ENCODE results near the gene HADHA. TPM values are rescaled to one million over a fixed set of nuclear protein-coding genes. Genes with fewer than 3 reads are reported as not detected.

HADHA gene
- total and polyA plus RNA-seq, 2 donors (not counting 1 experiment from before 2014, with no cell fraction given): 29.8 to 96.7 TPM

DNA sequence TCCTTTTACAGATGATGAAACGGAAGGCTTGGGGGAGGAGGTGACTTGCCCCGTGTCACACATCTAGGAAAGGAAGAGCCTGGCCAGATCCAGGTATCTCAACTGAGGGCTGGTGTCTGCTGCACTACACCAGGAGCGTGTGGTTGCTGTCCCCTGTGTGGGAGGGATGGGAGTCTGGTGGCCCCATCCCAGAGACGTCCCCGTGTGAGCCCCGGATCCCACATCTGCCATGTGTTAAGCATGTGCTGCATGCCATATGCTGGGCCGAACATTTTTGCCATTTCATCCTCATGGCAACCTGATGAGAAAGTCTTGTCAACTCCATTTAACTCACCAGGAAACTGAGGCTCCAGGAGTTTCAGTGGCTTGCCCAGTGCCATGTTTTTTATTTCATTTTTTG, 67.3 kb downstream of the HADHA start:
- ChIA-PET CTCF (interaction anchor here (0.6 to 1.2 kb wide), 2 partner anchors 20 to 230 kb away, joined by 3 read pairs; no protein-coding TSS in a partner anchor), POLR2A (no interaction called here)
- 94% methylated on average over 5 of the region's 7 CpGs for WGBS (ENCODE audit: insufficient coverage)
- peaks cover 25 to 27% of the 10 kb centered on the region in 2 donors for H3K4me1 ChIP-seq (ENCODE audit: control insufficient read depth in 2 of 2, insufficient read depth in 2 of 2, low read length in 2 of 2)
- H3K36me3 ChIP-seq (replicated peaks in 1 of 2; ENCODE audit: control extremely low read depth in 1 of 2, control insufficient read depth in 1 of 2, extremely low read depth in 1 of 2, insufficient read depth in 2 of 2, low read length in 1 of 2): no peaks in the 10 kb centered on the region
- Mint-ChIP-seq H3K4me1 (peaks cover 16% of the 10 kb centered on the region), H3K27me3 (peaks cover 35% of the 10 kb centered on the region), H3K4me3 (no peak overlapping the region), H3K27ac (no peak overlapping the region), H3K9me3 (ENCODE audit: insufficient read depth) (no peaks in the 10 kb centered on the region)
- H3K9me3 ChIP-seq (ENCODE audit: control extremely low read depth in 1 of 3, control insufficient read depth in 2 of 3, insufficient read depth in 1 of 3, low read length in 2 of 3): peaks cover 0 to 12% (median 0%) of the 10 kb centered on the region in 3 donors
- peaks cover 0 to 62% (median 25%) of the 10 kb centered on the region in 4 experiments for H3K27me3 ChIP-seq (replicated peaks in 1 of 4; ENCODE audit: control extremely low read depth in 1 of 4, control insufficient read depth in 3 of 4, insufficient read depth in 4 of 4, low read length in 3 of 4)
- ATAC-seq (ENCODE audit: low read depth): no peak
- no peaks in the 10 kb centered on the region for H4K20me1 ChIP-seq (ENCODE audit: control insufficient read depth, insufficient read depth, low read length, poor library complexity, severe bottlenecking)
- no peaks in the 10 kb centered on the region for H3K79me2 ChIP-seq (ENCODE audit: control insufficient read depth, insufficient read depth, low read length)
- H3K4me2 ChIP-seq (replicated peaks; ENCODE audit: low read depth, low read length, poor library complexity, severe bottlenecking): no peak overlapping the region
- H3K27ac ChIP-seq (ENCODE audit: low read length in 2 of 2): no peak overlapping the region
- no peak for TF ChIP-seq EZH2 (IDR thresholded peaks at IDR 0.05; ENCODE audit: borderline replicate concordance, insufficient read depth, low read depth, low read length, poor library complexity, severe bottlenecking)
- TF ChIP-seq, protein P1, sequence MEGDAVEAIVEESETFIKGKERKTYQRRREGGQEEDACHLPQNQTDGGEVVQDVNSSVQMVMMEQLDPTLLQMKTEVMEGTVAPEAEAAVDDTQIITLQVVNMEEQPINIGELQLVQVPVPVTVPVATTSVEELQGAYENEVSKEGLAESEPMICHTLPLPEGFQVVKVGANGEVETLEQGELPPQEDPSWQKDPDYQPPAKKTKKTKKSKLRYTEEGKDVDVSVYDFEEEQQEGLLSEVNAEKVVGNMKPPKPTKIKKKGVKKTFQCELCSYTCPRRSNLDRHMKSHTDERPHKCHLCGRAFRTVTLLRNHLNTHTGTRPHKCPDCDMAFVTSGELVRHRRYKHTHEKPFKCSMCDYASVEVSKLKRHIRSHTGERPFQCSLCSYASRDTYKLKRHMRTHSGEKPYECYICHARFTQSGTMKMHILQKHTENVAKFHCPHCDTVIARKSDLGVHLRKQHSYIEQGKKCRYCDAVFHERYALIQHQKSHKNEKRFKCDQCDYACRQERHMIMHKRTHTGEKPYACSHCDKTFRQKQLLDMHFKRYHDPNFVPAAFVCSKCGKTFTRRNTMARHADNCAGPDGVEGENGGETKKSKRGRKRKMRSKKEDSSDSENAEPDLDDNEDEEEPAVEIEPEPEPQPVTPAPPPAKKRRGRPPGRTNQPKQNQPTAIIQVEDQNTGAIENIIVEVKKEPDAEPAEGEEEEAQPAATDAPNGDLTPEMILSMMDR (IDR thresholded peaks at IDR 0.05): no peak
- DNase-seq: no peak
- H2AFZ ChIP-seq (ENCODE audit: insufficient read depth, low read depth, low read length, poor library complexity, severe bottlenecking): no peak overlapping the region
- no peak overlapping the region for H3K9ac ChIP-seq (ENCODE audit: low read length)
- no peak overlapping the region for H3K4me3 ChIP-seq (ENCODE audit: control extremely low read depth in 1 of 5, extremely low read depth in 1 of 5, insufficient read depth in 1 of 5, low read depth in 2 of 5, low read length in 4 of 5)
- intact Hi-C loops (cut with micrococcal nuclease): no loop called here

DNA sequence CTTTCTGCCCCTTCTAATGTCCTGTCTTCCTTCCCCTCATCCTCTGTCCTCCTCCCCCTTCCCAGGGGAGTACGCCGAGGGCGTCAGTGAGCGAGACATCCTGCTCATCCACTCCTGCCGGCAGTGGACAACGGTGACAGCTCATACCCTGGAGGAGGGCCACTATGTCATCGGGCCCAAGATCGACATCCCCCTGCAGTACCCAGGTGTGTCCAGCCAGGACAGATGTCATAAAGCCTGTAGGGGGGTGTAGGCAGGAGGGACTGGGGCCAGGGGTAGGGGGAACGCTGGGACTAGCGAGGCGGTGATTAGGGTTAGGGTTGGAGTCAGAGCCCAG, 68.2 kb downstream of the HADHA start:
- peaks cover 22% of the 10 kb centered on the region for H3K4me1 Mint-ChIP-seq
- H3K9ac ChIP-seq (ENCODE audit: low read length): no peak overlapping the region
- H3K79me2 ChIP-seq (ENCODE audit: control insufficient read depth, insufficient read depth, low read length): no peaks in the 10 kb centered on the region
- WGBS (ENCODE audit: insufficient coverage): 94% methylated on average over 9 of the region's 11 CpGs
- H3K4me1 ChIP-seq (ENCODE audit: control insufficient read depth in 2 of 2, insufficient read depth in 2 of 2, low read length in 2 of 2): peaks cover 27 to 32% of the 10 kb centered on the region in 2 donors
- ATAC-seq (ENCODE audit: low read depth) (no peak), DNase-seq (no peak)
- H3K4me3 Mint-ChIP-seq: peak overlapping the region; percentile 17
- H4K20me1 ChIP-seq (ENCODE audit: control insufficient read depth, insufficient read depth, low read length, poor library complexity, severe bottlenecking): no peaks in the 10 kb centered on the region
- no peak overlapping the region for H2AFZ ChIP-seq (ENCODE audit: insufficient read depth, low read depth, low read length, poor library complexity, severe bottlenecking)
- H3K4me2 ChIP-seq (replicated peaks; ENCODE audit: low read depth, low read length, poor library complexity, severe bottlenecking): no peak overlapping the region
- POLR2A ChIA-PET: no interaction called here
- H3K27ac ChIP-seq (ENCODE audit: low read length in 2 of 2): no peak overlapping the region
- TF ChIP-seq, protein P1 (IDR thresholded peaks at IDR 0.05): no peak
- TF ChIP-seq EZH2 (IDR thresholded peaks at IDR 0.05; ENCODE audit: borderline replicate concordance, insufficient read depth, low read depth, low read length, poor library complexity, severe bottlenecking): no peak
- CTCF ChIA-PET: interaction anchor here (1.2 to 2.6 kb wide), 2 partner anchors 8 to 21 kb away, joined by 3 to 9 read pairs; no protein-coding TSS in a partner anchor
- no peaks in the 10 kb centered on the region for H3K36me3 ChIP-seq (replicated peaks in 1 of 2; ENCODE audit: control extremely low read depth in 1 of 2, control insufficient read depth in 1 of 2, extremely low read depth in 1 of 2, insufficient read depth in 2 of 2, low read length in 1 of 2)
- peaks cover 43% of the 10 kb centered on the region for H3K27me3 Mint-ChIP-seq
- H3K4me3 ChIP-seq (ENCODE audit: control extremely low read depth in 1 of 5, extremely low read depth in 1 of 5, insufficient read depth in 1 of 5, low read depth in 2 of 5, low read length in 4 of 5): no peak overlapping the region
- peaks cover 0 to 69% (median 29%) of the 10 kb centered on the region in 4 experiments for H3K27me3 ChIP-seq (replicated peaks in 1 of 4; ENCODE audit: control extremely low read depth in 1 of 4, control insufficient read depth in 3 of 4, insufficient read depth in 4 of 4, low read length in 3 of 4)
- peaks cover 0 to 20% (median 0%) of the 10 kb centered on the region in 3 donors for H3K9me3 ChIP-seq (ENCODE audit: control extremely low read depth in 1 of 3, control insufficient read depth in 2 of 3, insufficient read depth in 1 of 3, low read length in 2 of 3)
- H3K9me3 Mint-ChIP-seq (ENCODE audit: insufficient read depth): no peaks in the 10 kb centered on the region
- no peak overlapping the region for H3K27ac Mint-ChIP-seq
- intact Hi-C loops (cut with micrococcal nuclease): no loop called here
